Liver (tissue), 9 donors: ENCODE results near the gene ORM2. TPM values are rescaled to one million over a fixed set of nuclear protein-coding genes. Genes with fewer than 3 reads are reported as not detected.

ENCODE experiments used
- DNase-seq: peaks from one replicate; pipeline ENCODE4 v3.0.0-alpha.2; 2017; ENCODE audit warnings: low spot score
- H3K27ac ChIP-seq, 2 donors: one replicate each; pipeline ENCODE4 v1.7.0; 2013; ENCODE audit warnings: inconsistent platforms in 2 of 2, low read length in 2 of 2, control low read depth in 1 of 2, low read depth in 1 of 2, mild to moderate bottlenecking in 1 of 2
- H3K27me3 ChIP-seq, 4 donors: one replicate each; pipeline versions ENCODE4 v1.6.1 to v1.7.0; 2013; ENCODE audit warnings: low read length in 3 of 4, inconsistent platforms in 1 of 4, mild to moderate bottlenecking in 1 of 4, moderate library complexity in 1 of 4; ENCODE audit not compliant: control insufficient read depth in 4 of 4, insufficient read depth in 4 of 4
- H3K36me3 ChIP-seq, 4 donors: one replicate each; pipeline versions ENCODE4 v1.6.1 to v1.7.0; 2013; ENCODE audit warnings: low read length in 3 of 4, mild to moderate bottlenecking in 3 of 4, low read depth in 1 of 4, moderate library complexity in 1 of 4; ENCODE audit not compliant: control insufficient read depth in 4 of 4, insufficient read depth in 3 of 4
- H3K4me1 ChIP-seq, 4 donors: one replicate each; pipeline versions ENCODE4 v1.6.1 to v1.7.0; 2013; ENCODE audit warnings: low read length in 3 of 4, mild to moderate bottlenecking in 3 of 4, moderate library complexity in 1 of 4; ENCODE audit not compliant: control insufficient read depth in 4 of 4, insufficient read depth in 4 of 4
- H3K4me3 ChIP-seq, 3 donors: one replicate each; pipeline versions ENCODE4 v1.6.1 to v1.7.0; 2013; ENCODE audit warnings: low read length in 3 of 3, control low read depth in 1 of 3, low read depth in 1 of 3, mild to moderate bottlenecking in 1 of 3
- H3K9ac ChIP-seq, 2 donors: one replicate each; pipeline ENCODE4 v1.7.0; 2013; ENCODE audit warnings: low read length in 2 of 2, mild to moderate bottlenecking in 2 of 2, moderate library complexity in 2 of 2, control low read depth in 1 of 2, low read depth in 1 of 2
- H3K9me3 ChIP-seq, 4 donors: one replicate each; pipeline versions ENCODE4 v1.6.1 to v1.7.0; 2013; ENCODE audit warnings: low read length in 3 of 4; ENCODE audit not compliant: control insufficient read depth in 4 of 4
- EGR1 ChIP-seq, 2 donors: IDR thresholded peaks; 2 replicates each; pipeline ENCODE4 v1.6.1; 2016 to 2018; ENCODE audit warnings: antibody characterized with exemption in 2 of 2, low read depth in 2 of 2
- FOXA1 ChIP-seq: IDR thresholded peaks from 2 replicates; pipeline ENCODE4 v1.6.1; 2016; ENCODE audit warnings: antibody characterized with exemption
- FOXA2 ChIP-seq: IDR thresholded peaks from 2 replicates; pipeline ENCODE4 v1.6.1; 2016; ENCODE audit warnings: antibody characterized with exemption
- GABPA ChIP-seq, 2 donors: IDR thresholded peaks in 1 of 2; conservative IDR thresholded peaks in 1 of 2; 2 replicates each; pipeline ENCODE4 v1.6.1; 2016; ENCODE audit warnings: antibody characterized with exemption in 2 of 2, mild to moderate bottlenecking in 1 of 2, moderate library complexity in 1 of 2
- HNF4A ChIP-seq, 2 donors: conservative IDR thresholded peaks; 2 replicates each; pipeline ENCODE4 v1.6.1; 2016; ENCODE audit warnings: antibody characterized with exemption in 2 of 2, mild to moderate bottlenecking in 2 of 2
- HNF4G ChIP-seq: IDR thresholded peaks from 2 replicates; pipeline ENCODE4 v1.6.1; 2016; ENCODE audit warnings: antibody characterized with exemption
- JUND ChIP-seq, 2 donors: IDR thresholded peaks; 2 replicates each; pipeline ENCODE4 v1.6.1; 2016; ENCODE audit warnings: antibody characterized with exemption in 2 of 2
- MAX ChIP-seq: IDR thresholded peaks from 2 replicates; pipeline ENCODE4 v1.6.1; 2016; ENCODE audit warnings: antibody characterized with exemption
- NR2F2 ChIP-seq: IDR thresholded peaks from 2 replicates; pipeline ENCODE4 v1.6.1; 2016; ENCODE audit warnings: antibody characterized with exemption
- RAD21 ChIP-seq, 2 donors: IDR thresholded peaks; 2 replicates each; pipeline ENCODE4 v1.6.1; 2016; ENCODE audit warnings: antibody characterized with exemption in 2 of 2, mild to moderate bottlenecking in 2 of 2
- RXRA ChIP-seq, 2 donors: IDR thresholded peaks; 2 replicates each; pipeline ENCODE4 v1.6.1; 2017 to 2018; ENCODE audit warnings: antibody characterized with exemption in 2 of 2, mild to moderate bottlenecking in 1 of 2
- SP1 ChIP-seq: IDR thresholded peaks from 2 replicates; pipeline ENCODE4 v1.6.1; 2018; ENCODE audit warnings: antibody characterized with exemption, mild to moderate bottlenecking
- TAF1 ChIP-seq: conservative IDR thresholded peaks from 2 replicates; pipeline ENCODE4 v1.6.1; 2016; ENCODE audit warnings: antibody characterized with exemption, mild to moderate bottlenecking
- YY1 ChIP-seq: IDR thresholded peaks from 2 replicates; pipeline ENCODE4 v1.6.1; 2016; ENCODE audit warnings: antibody characterized with exemption, mild to moderate bottlenecking
- WGBS: extraction: QIAGEN DNeasy Blood & Tissue Kit; methylation state at CpG from one replicate; pipeline ENCODE4 v1.1.7; 2013; 5-methylcytosine and 5-hydroxymethylcytosine counted together
- polyA plus RNA-seq, 2 donors: library from polyadenylated mRNA; stranded (reverse) in 1 of 2; unstranded in 1 of 2; fragments of 200-250 nt in 1 of 2; fragments of >200 nt in 1 of 2; fragmentation: Nextera tagmentation in 1 of 2; extraction: Ambion mirVana in 1 of 2; gene quantifications; one replicate each; pipeline versions ENCODE4 v1.2.1 to v1.2.3, GENCODE V29; 2013 to 2015
- total RNA-seq, 2 donors: library from RNA; depleted of rRNA; stranded (reverse); fragments of >200 nt; gene quantifications; one replicate each; pipeline ENCODE4 v1.2.3, GENCODE V29; 2014
- TF ChIP-seq, protein P1 (sequence below): fragments of 150-350 bp; IDR thresholded peaks from 2 replicates; pipeline ENCODE4 v1.5.1; 2017; ENCODE audit warnings: improper control_type of control experiment, low read depth, low read length; ENCODE audit not compliant: missing input control
- TF ChIP-seq, protein P2 (sequence below): IDR thresholded peaks from 2 replicates; pipeline ENCODE4 v1.6.1; 2016; ENCODE audit warnings: antibody characterized with exemption
- TF ChIP-seq, protein P3 (sequence below): IDR thresholded peaks from 2 replicates; pipeline ENCODE4 v1.6.1; 2016; ENCODE audit warnings: antibody characterized with exemption, mild to moderate bottlenecking
- TF ChIP-seq, protein P4 (sequence below): IDR thresholded peaks from 2 replicates; pipeline ENCODE4 v1.6.1; 2016; ENCODE audit warnings: antibody characterized with exemption
- donor health status: healthy.
- donor health status: healthy.
- donor health status: healthy.
- donor health status: healthy.
- donor health status: healthy.

The ORM2 gene
- total and polyA plus RNA-seq, 4 donors, result 276 to 7,373 (median 5,310) TPM

DNA sequence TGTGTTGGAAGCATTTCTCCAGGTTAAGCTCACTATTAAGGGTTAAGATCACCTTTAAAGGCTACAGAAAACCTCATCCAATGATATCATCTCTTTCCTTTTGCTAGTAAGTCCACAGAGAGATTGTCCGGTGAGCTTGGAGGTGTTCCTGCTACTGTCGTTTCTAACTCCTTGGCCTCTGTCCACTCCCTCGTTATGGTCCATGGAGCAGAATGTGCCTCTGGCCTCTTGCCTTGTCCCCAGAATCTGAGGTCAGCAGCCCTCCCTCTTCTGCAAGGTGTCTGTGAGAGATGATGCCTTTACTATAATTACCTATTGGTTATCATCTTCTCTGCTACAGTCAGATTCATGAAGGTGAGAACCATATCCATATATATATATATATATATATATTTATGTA lies 15.0 kb downstream of the ORM2 start:
- no peak overlapping the region for H3K9ac ChIP-seq
- no peaks in the 10 kb centered on the region for H3K9me3 ChIP-seq
- TF ChIP-seq, protein P1, sequence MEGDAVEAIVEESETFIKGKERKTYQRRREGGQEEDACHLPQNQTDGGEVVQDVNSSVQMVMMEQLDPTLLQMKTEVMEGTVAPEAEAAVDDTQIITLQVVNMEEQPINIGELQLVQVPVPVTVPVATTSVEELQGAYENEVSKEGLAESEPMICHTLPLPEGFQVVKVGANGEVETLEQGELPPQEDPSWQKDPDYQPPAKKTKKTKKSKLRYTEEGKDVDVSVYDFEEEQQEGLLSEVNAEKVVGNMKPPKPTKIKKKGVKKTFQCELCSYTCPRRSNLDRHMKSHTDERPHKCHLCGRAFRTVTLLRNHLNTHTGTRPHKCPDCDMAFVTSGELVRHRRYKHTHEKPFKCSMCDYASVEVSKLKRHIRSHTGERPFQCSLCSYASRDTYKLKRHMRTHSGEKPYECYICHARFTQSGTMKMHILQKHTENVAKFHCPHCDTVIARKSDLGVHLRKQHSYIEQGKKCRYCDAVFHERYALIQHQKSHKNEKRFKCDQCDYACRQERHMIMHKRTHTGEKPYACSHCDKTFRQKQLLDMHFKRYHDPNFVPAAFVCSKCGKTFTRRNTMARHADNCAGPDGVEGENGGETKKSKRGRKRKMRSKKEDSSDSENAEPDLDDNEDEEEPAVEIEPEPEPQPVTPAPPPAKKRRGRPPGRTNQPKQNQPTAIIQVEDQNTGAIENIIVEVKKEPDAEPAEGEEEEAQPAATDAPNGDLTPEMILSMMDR, result no peak
- TF ChIP-seq HNF4G (no peak), JUND (IDR thresholded peaks at IDR 0.05) (no peak), FOXA1 (no peak), RXRA (IDR thresholded peaks at IDR 0.05) (no peak), EGR1 (IDR thresholded peaks at IDR 0.05; ENCODE audit: low read depth in 2 of 2) (no peak), YY1 (no peak), SP1 (no peak), HNF4A (conservative IDR thresholded peaks at IDR 0.05) (no peak), MAX (no peak), GABPA (IDR thresholded peaks at IDR 0.05 in 1 of 2, conservative IDR thresholded peaks at IDR 0.05 in 1 of 2) (no peak), FOXA2 (no peak), NR2F2 (no peak), RAD21 (IDR thresholded peaks at IDR 0.05) (no peak), TAF1 (no peak)
- TF ChIP-seq, protein P2, sequence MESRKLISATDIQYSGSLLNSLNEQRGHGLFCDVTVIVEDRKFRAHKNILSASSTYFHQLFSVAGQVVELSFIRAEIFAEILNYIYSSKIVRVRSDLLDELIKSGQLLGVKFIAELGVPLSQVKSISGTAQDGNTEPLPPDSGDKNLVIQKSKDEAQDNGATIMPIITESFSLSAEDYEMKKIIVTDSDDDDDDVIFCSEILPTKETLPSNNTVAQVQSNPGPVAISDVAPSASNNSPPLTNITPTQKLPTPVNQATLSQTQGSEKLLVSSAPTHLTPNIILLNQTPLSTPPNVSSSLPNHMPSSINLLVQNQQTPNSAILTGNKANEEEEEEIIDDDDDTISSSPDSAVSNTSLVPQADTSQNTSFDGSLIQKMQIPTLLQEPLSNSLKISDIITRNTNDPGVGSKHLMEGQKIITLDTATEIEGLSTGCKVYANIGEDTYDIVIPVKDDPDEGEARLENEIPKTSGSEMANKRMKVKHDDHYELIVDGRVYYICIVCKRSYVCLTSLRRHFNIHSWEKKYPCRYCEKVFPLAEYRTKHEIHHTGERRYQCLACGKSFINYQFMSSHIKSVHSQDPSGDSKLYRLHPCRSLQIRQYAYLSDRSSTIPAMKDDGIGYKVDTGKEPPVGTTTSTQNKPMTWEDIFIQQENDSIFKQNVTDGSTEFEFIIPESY, result no peak
- TF ChIP-seq, protein P3, sequence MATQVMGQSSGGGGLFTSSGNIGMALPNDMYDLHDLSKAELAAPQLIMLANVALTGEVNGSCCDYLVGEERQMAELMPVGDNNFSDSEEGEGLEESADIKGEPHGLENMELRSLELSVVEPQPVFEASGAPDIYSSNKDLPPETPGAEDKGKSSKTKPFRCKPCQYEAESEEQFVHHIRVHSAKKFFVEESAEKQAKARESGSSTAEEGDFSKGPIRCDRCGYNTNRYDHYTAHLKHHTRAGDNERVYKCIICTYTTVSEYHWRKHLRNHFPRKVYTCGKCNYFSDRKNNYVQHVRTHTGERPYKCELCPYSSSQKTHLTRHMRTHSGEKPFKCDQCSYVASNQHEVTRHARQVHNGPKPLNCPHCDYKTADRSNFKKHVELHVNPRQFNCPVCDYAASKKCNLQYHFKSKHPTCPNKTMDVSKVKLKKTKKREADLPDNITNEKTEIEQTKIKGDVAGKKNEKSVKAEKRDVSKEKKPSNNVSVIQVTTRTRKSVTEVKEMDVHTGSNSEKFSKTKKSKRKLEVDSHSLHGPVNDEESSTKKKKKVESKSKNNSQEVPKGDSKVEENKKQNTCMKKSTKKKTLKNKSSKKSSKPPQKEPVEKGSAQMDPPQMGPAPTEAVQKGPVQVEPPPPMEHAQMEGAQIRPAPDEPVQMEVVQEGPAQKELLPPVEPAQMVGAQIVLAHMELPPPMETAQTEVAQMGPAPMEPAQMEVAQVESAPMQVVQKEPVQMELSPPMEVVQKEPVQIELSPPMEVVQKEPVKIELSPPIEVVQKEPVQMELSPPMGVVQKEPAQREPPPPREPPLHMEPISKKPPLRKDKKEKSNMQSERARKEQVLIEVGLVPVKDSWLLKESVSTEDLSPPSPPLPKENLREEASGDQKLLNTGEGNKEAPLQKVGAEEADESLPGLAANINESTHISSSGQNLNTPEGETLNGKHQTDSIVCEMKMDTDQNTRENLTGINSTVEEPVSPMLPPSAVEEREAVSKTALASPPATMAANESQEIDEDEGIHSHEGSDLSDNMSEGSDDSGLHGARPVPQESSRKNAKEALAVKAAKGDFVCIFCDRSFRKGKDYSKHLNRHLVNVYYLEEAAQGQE, result no peak
- TF ChIP-seq, protein P4, sequence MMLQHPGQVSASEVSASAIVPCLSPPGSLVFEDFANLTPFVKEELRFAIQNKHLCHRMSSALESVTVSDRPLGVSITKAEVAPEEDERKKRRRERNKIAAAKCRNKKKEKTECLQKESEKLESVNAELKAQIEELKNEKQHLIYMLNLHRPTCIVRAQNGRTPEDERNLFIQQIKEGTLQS, result no peak
- 53% methylated on average over 3 of the region's 3 CpGs for WGBS
- no peaks in the 10 kb centered on the region for H3K4me1 ChIP-seq
- H3K4me3 ChIP-seq, result no peak overlapping the region
- H3K36me3 ChIP-seq, result peaks cover 7 to 90% (median 66%) of the 10 kb centered on the region in 4 donors
- no peak overlapping the region for H3K27ac ChIP-seq
- H3K27me3 ChIP-seq, result no peaks in the 10 kb centered on the region
- no peak for DNase-seq
